OCI-LY3 (cell line): ENCODE results near the gene OR51E1.

Experiments used
- CTCF ChIP-seq: fragments of 200-600, 300-600 bp; sonication (generic); IDR thresholded peaks from 2 replicates; pipeline ENCODE4 v1.5.1; 2014; ENCODE audit warnings: antibody characterized with exemption, low read length, low read depth
- EZH2phosphoT487 ChIP-seq: fragments of 200-600 bp; shearing (Covaris generic); IDR thresholded peaks from 2 replicates; pipeline ENCODE4 v1.6.1; 2018; ENCODE audit warnings: antibody characterized with exemption, mixed run types, low read depth

DNA sequence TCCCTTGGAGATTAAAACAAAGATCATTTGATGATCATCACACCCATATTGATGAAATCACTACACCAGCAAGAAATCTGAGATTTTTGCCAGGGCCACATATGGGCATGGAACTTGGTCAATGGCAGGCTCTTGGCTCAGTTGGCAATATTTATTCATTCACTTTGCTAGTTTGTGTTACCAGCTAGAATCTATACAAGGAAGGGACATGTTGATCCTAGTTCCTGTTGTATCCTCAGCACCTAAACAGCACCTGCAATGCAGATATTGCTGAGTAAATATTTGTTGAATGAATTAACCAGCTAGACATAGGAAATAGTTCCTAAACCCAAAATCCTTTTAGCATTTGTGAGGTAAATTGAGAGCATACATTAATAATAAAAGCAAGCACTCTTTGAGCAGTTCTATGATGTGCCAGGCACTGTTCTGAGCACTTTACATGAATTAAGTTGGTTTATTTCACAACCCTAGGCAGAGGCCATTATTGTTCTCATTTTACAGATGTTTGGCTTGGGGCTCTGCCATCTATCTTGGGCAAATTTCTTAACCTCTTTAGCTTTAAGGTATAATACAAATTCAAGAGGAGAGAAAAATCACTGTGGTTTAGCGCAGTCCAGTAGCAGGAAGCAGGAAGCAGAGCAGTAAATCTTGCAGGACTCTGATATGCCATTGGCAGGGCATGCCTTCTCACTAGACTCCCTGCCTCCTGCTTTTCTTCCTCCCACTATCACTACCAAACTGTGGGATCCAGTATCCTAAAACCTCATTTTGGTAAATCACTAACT lies 37.4 kb upstream of the OR51E1 start:
- TF ChIP-seq EZH2phosphoT487 (no peak), CTCF (no peak)
